HG03108 (cell line): ENCODE data around the gene CDH4.

Experiments used
- ATAC-seq: cut with Tn5 transposase; IDR thresholded peaks from one replicate; pipeline ENCODE4 v1.9.1; 2021; ENCODE audit warnings: moderate library complexity; ENCODE audit not compliant: unreplicated experiment

Gene CDH4

DNA sequence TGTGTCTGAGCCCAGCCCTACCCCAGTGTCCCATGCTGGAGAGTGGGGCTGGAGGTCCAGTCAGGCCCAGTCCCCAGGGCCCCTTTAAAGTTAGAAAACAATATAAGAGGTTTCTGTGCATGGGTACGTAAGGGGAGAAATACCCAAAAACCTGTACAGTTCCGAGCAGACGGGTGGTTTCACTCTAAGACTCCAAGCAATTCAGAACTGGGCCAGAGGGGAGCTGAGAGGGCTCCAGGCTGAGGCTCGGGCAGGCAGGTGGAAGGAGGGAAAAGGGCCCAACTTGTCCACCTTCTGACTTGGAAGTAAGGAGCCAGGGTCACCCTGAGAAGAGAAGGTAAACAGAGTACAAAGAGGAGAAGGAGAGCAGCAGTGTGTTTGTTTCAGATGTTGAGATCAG lies 296.0 kb downstream of the CDH4 start:
- ATAC-seq = no peak

DNA sequence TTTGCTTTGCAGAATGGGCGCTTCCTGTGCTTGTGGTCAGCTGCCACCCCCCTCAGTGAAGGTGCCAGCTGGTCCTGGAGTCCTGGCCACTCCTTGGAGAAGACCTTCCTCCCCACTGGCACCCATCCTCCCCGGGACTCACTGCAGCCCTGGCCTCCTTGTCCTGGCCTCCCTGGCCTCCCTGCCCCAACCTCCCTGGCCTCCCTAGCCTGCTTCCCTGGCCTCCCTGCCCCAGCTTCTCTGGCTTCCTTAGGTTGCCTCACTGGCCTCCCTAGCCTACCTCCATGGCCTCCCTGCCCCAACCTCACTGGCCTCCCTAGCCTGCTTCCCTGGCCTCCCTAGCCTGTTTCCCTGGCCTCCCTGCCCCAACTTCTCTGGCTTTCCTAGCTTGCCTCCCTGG lies 297.8 kb downstream of the CDH4 start:
- ATAC-seq = no peak

DNA sequence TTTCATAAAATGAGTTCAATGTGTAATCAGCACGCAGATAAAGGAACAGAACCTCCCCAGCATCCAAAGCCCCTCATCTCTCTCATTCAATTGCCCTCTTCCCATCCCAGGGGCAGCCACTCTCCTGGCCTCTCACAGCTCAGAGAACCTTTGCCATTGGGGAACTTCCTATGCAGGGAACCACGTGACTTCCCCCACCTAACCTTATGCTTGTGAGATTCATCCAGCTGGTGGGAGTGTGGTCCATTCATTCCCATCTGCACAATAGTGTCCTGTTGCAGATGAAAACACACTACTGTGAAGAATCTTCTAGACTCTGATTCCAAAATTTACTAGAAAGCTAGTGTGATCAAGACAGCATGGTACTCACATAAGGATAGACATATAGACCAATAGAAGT lies 299.3 kb downstream of the CDH4 start:
- ATAC-seq = no peak

DNA sequence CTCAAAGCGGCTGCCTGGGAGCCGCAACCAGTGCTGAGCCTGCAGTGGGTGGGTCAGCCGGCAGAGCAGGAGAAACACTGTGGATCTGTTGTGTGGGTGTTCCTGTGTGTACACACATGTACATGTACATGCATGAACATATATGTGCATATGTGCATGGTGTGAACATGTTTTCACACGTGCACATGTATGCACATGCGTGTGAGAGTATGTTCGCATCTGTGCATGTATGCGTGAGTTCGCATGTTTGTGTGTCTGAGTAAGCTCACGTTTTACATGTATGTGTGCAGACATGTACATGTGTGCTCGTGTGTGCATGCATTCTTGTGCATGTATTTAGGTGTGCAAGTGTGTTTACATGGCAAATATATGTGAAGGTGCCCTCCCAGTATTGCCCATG lies 302.6 kb downstream of the CDH4 start:
- ATAC-seq = no peak

GRCh38 chr20:61555566-61555965 lies 303.5 kb downstream of the CDH4 start:
- no peak for ATAC-seq

GRCh38 chr20:61556111-61556510 lies 304.1 kb downstream of the CDH4 start:
- no peak for ATAC-seq

- ATAC-seq = no peak
Observed at GRCh38 chr20:61556673-61557072, 304.6 kb downstream of the CDH4 start.

DNA sequence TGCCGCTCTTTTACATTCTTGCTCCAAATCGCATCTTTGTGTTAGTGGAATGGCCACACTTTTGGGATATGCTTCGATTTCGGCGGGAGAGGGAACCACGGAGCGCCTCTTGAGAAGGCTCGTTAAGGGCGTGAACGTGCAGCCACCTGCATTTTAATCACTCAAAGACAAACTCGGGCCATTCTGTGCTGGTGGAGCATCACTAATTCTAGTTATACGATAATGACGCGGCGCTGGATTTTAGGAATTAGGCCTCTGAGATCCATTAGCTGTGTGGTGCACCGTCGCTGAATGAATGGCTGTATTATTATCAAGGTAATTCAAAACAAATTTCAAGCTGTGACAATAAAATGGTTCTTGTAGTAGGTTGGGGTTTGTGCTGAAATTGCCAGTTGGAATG lies 305.6 kb downstream of the CDH4 start:
- no peak for ATAC-seq

GRCh38 chr20:61558726-61559125 lies 306.7 kb downstream of the CDH4 start:
- no peak for ATAC-seq

- ATAC-seq = no peak
Observed at GRCh38 chr20:61559706-61560315, 307.8 kb downstream of the CDH4 start.

DNA sequence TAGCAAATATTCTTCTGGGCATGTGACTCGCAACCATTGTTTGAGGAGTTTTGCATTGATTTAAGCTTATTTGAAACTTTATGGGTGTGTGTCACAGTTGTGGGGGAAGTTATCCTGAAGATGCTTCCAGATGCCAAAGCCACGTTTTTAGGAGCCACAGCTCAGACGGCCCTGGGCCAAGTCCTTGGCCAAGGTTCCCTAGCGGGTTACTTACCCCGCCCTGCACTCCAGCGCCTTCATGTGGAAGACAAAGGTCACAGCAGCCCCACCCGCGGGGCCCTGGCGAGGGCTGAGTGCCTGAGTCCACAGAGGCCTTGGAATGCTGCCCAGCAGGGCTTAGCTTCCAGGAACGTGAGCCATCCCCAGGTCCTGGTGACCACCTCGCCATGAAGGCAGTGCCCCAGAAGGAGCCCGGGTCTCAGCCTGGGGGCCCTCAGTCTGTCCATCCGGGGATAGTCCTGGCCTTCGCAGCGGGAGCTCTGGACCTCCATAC lies 308.3 kb downstream of the CDH4 start:
- ATAC-seq = no peak

- ATAC-seq = no peak
Observed at GRCh38 chr20:61561111-61561830, 309.2 kb downstream of the CDH4 start.

GRCh38 chr20:61562491-61562890 lies 310.4 kb downstream of the CDH4 start:
- no peak for ATAC-seq

DNA sequence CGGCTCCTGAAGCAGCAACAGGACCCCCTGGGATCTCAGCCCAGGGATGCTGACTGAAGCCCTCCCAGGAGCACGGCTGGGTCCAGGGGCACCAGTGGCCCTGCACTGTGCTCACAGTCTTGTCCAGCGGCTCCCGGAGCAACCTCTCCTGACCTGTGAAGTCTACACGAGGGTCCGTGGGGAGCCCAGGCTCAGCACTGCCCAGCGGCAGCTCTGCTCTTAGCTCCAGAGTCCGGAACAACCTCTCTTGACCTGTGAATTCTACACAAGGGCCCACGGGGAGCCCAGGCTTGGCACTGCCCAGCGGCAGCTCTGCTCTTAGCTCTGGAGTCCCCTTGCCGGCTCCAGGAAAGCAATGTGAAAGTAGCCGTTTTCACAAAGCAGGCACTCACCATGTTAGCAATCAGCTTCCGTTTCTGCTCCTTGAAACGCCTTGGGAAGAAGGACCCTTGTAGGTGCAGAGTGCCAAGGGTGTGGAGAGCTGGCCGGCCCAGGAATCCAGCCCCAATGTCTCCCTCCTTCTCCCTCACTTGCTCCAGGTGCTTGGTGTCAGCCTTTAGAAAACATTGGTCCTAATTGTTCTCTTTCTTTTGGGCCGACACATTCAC lies 310.9 kb downstream of the CDH4 start:
- no peak for ATAC-seq

GRCh38 chr20:61564628-61565027 lies 312.6 kb downstream of the CDH4 start:
- no peak for ATAC-seq

DNA sequence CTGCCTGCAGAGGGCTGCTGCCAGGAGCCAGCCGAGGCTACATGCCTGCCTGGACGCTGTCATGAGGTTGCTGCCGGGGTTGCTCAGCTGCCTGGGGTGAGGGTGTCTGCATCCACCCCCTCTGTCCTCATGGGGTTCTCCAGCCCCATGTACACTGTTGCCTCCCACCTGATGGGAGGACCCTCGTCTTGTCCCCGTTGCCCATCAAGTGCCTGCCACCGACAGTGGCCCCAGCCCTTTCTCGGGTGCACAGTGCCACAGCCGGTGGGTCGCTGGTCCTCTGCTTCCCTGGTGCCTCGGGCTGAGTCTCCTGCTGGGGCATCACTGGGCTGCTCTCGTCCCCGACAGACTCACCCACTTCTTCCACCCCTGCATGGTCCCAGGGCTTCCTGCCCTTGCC lies 313.7 kb downstream of the CDH4 start:
- ATAC-seq = no peak

GRCh38 chr20:61566691-61567090 lies 314.6 kb downstream of the CDH4 start:
- ATAC-seq = no peak

DNA sequence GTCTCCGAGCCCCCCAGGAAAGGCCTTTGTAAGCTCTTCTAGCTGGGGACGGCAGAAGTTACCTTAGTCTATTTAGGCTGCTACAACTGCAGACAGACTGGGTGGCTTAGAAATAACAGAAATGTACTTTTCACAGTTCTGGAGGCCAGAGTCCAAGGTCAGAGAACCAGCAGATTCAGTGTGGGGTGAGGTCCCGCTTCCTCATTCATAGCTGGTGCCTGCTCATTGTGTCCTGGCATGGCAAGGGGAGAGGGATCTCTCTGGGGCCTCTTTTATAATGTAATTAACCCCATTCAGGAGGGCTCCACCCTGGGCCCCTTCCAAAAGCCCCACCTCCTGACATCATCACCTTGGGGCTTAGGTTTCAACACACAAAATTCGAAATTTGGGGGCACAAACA lies 315.1 kb downstream of the CDH4 start:
- ATAC-seq = no peak

DNA sequence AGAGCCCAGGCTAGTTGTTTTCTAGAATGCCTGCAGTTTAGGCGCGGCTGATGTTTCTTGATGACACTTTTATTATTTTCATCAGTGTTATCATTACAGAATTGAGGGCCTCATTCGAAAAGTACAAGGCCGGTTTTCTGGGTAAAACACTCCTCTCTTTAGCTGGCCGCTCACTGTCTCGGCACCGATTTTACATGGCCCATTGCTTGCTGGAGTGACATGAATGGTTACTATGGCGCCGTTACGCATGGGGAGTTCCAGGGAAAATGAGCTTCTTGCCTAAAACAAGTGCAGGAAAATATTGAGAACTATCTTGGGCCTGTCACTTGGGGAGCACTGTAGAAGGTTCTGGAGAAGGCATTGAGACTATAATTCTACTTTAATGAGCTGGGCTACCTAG lies 317.8 kb downstream of the CDH4 start:
- no peak for ATAC-seq

GRCh38 chr20:61570646-61571195 lies 318.7 kb downstream of the CDH4 start:
- no peak for ATAC-seq

- no peak for ATAC-seq
Observed at GRCh38 chr20:61571221-61571620, 319.2 kb downstream of the CDH4 start.
